Activated CD4-positive, alpha-beta T cell treated with anti-CD3 and anti-CD28 coated beads for 36 hours (primary cell): ENCODE measurements around the gene C11orf42. TPM values are rescaled to one million over a fixed set of nuclear protein-coding genes. Genes with fewer than 3 reads are reported as not detected.

Experiments used
- ATAC-seq: fragments of 200-7000 bp; cut with Tn5 transposase; one replicate; pipeline ENCODE4 v1.10.0; 2021; ENCODE audit warnings: mild to moderate bottlenecking, moderate library complexity
- CTCF ChIA-PET: fragments of 350-600 bp; sonication (Branson Sonifier 250); formaldehyde crosslinking; loops from one replicate; lab custom pipeline; 2021; ENCODE audit warnings: antibody characterized with exemption; lab: Charles Lee
- POLR2A ChIA-PET: fragments of 350-600 bp; sonication (Branson Sonifier 250); formaldehyde crosslinking; loops from one replicate; lab custom pipeline; 2021; ENCODE audit warnings: antibody characterized with exemption, inconsistent platforms; lab: Charles Lee
- DNase-seq: peaks from one replicate; pipeline ENCODE4 v3.0.0-alpha.2; 2020
- H3K27ac Mint-ChIP-seq: one replicate; pipeline ENCODE4 v1.8.0; 2021; ENCODE audit warnings: mixed read lengths
- H3K27me3 Mint-ChIP-seq: one replicate; pipeline ENCODE4 v1.8.0; 2021; ENCODE audit warnings: mixed read lengths
- H3K36me3 Mint-ChIP-seq: one replicate; pipeline ENCODE4 v1.8.0; 2021; ENCODE audit warnings: low read depth, mixed read lengths
- H3K4me1 Mint-ChIP-seq: one replicate; pipeline ENCODE4 v1.8.0; 2021; ENCODE audit warnings: mixed read lengths
- H3K4me3 Mint-ChIP-seq: one replicate; pipeline ENCODE4 v1.8.0; 2021; ENCODE audit warnings: mild to moderate bottlenecking, moderate library complexity, mixed read lengths
- H3K9me3 Mint-ChIP-seq: one replicate; pipeline ENCODE4 v1.8.0; 2021; ENCODE audit warnings: low read depth, mixed read lengths
- intact Hi-C, 2 experiments: fragments of 100-400 bp; cut with DNase I in 1 of 2; cut with micrococcal nuclease in 1 of 2; formaldehyde crosslinking; loops; one replicate each; pipeline versions ENCODE4 v1.14.2 to v1.15.1; 2022 to 2024; cut with DNase I, micrococcal nuclease
- total RNA-seq, 2 experiments: library from RNA; stranded (reverse); gene quantifications; one replicate each; pipeline ENCODE4 v1.2.3, GENCODE V29; 2021

Gene C11orf42
- total RNA-seq, 2 experiments from 2014 or later: not detected

- CTCF ChIA-PET: interaction anchor here (0.6 kb wide), 1 partner anchor 553 kb away, joined by 3 read pairs; no protein-coding TSS in a partner anchor
- no peaks in the 10 kb centered on the region for H3K27me3 Mint-ChIP-seq
- no peak overlapping the region for H3K27ac Mint-ChIP-seq
- POLR2A ChIA-PET: no interaction called here
- intact Hi-C loops: no loop called here
- H3K4me1 Mint-ChIP-seq: peaks cover 29% of the 10 kb centered on the region
- ATAC-seq: no peak
- no peak for DNase-seq
- H3K9me3 Mint-ChIP-seq: no peaks in the 10 kb centered on the region
- peaks cover 12% of the 10 kb centered on the region for H3K36me3 Mint-ChIP-seq
- H3K4me3 Mint-ChIP-seq: no peak overlapping the region
Measured at GRCh38 chr11:6202041-6202440, 3.3 kb upstream of the C11orf42 start.

GRCh38 chr11:6203327-6203726, 2.0 kb upstream of the C11orf42 start:
- CTCF ChIA-PET: interaction anchor here (1.7 kb wide), 1 partner anchor 8 kb away, joined by 4 read pairs; no protein-coding TSS in a partner anchor
- Mint-ChIP-seq H3K27ac (peak overlapping the region; percentile 27), H3K4me1 (peaks cover 27% of the 10 kb centered on the region), H3K4me3 (no peak overlapping the region), H3K36me3 (peaks cover 12% of the 10 kb centered on the region), H3K9me3 (no peaks in the 10 kb centered on the region), H3K27me3 (no peaks in the 10 kb centered on the region)
- DNase-seq (peak; percentile 16), ATAC-seq (peak; percentile 47)
- POLR2A ChIA-PET: no interaction called here
- intact Hi-C loops: no loop called here

GRCh38 chr11:6204706-6205105, 651 bp upstream of the C11orf42 start:
- Mint-ChIP-seq H3K27me3 (no peaks in the 10 kb centered on the region), H3K4me3 (no peak overlapping the region), H3K27ac (no peak overlapping the region), H3K4me1 (peaks cover 27% of the 10 kb centered on the region), H3K36me3 (peaks cover 19% of the 10 kb centered on the region), H3K9me3 (no peaks in the 10 kb centered on the region)
- DNase-seq (no peak), ATAC-seq (no peak)
- intact Hi-C loops: no loop called here
- POLR2A ChIA-PET: no interaction called here
- CTCF ChIA-PET: interaction anchor here (1.7 kb wide), 1 partner anchor 9 kb away, joined by 4 read pairs; no protein-coding TSS in a partner anchor

DNA sequence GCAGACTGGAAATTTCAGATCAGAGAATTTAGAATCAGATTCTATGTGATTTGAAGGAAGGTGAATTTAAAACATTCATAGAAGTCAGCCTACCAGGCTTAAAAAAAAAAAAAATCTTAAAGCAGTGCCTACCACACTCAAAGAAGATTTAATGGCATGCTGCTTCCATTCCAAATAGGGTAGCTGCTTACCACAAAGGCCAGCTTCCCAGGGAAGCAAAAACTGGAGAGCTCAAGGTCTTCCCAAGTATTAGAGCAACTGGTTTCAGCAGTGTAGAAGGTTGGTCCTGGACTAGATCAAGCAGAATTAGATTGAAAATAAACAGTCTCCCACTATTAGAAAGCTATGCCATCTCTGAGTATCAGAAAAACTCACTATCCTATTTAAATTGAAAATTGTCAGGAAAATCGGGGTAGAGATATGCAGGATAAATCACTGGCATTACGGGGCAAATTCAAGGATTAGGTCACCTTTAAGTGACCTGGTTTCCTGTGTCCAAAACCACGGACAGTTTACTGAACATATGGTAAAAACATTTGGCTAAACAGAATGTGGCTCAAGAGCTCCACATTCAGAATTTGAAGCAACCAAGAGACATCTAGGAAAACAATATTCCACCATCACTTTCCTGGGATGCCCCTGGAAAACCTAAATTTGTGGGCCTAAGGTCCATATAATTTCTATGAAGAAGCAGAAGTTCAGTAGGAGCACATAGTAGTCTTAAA, 1.3 kb downstream of the C11orf42 start:
- Mint-ChIP-seq H3K36me3 (peaks cover 27% of the 10 kb centered on the region), H3K27ac (no peak overlapping the region), H3K4me1 (peaks cover 20% of the 10 kb centered on the region), H3K4me3 (no peak overlapping the region), H3K27me3 (no peaks in the 10 kb centered on the region), H3K9me3 (no peaks in the 10 kb centered on the region)
- POLR2A ChIA-PET: no interaction called here
- intact Hi-C loops: no loop called here
- no peak for DNase-seq
- CTCF ChIA-PET: no interaction called here
- no peak for ATAC-seq

DNA sequence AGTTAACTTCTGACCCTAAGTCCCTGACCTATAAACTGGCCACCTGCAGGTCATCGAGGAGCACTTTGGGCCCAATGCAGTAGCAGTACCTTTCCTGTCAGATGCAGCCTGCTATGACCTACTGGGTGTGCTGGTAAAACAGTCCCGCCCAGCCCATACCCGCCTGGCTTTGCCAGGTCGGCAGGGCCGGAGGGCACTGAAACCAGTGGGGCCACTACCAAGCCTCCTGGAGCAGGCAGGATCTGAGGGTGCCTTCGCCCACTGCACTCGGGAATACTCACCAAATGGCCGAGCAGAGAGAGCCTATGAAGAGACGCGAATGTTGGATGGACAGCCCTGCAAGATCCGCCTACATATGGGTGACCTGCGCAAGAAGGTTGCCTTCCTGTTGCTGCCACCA, 4.4 kb downstream of the C11orf42 start:
- no peak overlapping the region for H3K4me3 Mint-ChIP-seq
- peaks cover 27% of the 10 kb centered on the region for H3K36me3 Mint-ChIP-seq
- no peaks in the 10 kb centered on the region for H3K9me3 Mint-ChIP-seq
- H3K4me1 Mint-ChIP-seq: no peaks in the 10 kb centered on the region
- intact Hi-C loops: no loop called here
- ATAC-seq: no peak
- no peak overlapping the region for H3K27ac Mint-ChIP-seq
- H3K27me3 Mint-ChIP-seq: no peaks in the 10 kb centered on the region
- CTCF ChIA-PET: no interaction called here
- POLR2A ChIA-PET: no interaction called here
- DNase-seq: no peak

DNA sequence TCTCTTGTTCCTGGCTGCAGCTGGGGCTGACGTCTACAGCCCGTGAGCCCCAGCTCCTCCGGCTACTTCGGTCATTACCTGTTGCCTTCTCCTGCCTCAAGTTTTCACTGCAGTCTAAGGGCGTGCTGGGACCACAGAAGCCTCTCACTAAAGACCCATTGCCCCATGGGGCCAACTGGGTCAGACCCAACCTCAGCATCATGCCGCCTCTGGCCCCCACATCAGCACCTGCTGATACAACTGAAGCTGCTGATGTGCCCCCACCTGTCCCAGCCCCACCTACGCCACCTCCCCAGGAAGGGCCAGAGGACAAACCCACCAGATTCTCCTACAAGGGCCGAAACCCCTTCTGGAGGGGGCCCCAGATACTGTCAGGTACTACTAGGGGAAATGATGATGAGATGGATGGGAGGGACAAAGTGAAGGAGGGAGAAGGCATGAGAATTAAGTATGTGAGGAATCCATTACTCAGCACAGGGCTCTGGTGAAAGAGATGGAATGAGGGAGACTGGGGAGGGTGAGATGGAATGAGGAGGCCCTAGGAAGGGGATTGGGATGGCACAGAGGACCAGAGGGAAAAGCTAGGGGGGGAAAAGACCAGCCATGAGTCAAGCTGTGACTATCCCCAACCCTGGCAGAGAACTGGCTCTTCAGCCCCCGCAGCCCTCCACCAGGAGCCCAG, 5.1 kb downstream of the C11orf42 start:
- Mint-ChIP-seq H3K36me3 (peaks cover 27% of the 10 kb centered on the region), H3K4me3 (no peak overlapping the region), H3K9me3 (no peaks in the 10 kb centered on the region), H3K27ac (no peak overlapping the region), H3K27me3 (no peaks in the 10 kb centered on the region), H3K4me1 (no peaks in the 10 kb centered on the region)
- ChIA-PET CTCF (no interaction called here), POLR2A (no interaction called here)
- ATAC-seq: no peak
- no peak for DNase-seq
- intact Hi-C loops: no loop called here

- CTCF ChIA-PET: interaction anchor here (1.1 kb wide), 1 partner anchor 10 kb away, joined by 4 read pairs; no protein-coding TSS in a partner anchor
- POLR2A ChIA-PET: no interaction called here
Measured at GRCh38 chr11:6214530-6214929, 9.2 kb downstream of the C11orf42 start.

GRCh38 chr11:6216501-6216900, 11.1 kb downstream of the C11orf42 start:
- ATAC-seq (no peak), DNase-seq (no peak)
- Mint-ChIP-seq H3K27ac (no peak overlapping the region), H3K4me1 (peaks cover 12% of the 10 kb centered on the region), H3K27me3 (no peaks in the 10 kb centered on the region), H3K4me3 (no peak overlapping the region), H3K9me3 (no peaks in the 10 kb centered on the region), H3K36me3 (peaks cover 23% of the 10 kb centered on the region)
- CTCF ChIA-PET: interaction anchor here (1.5 to 1.8 kb wide), 2 partner anchors 18 to 227 kb away, joined by 4 read pairs; partner anchors contain the start of gene FHIP1B
- intact Hi-C loops: no loop called here
- POLR2A ChIA-PET: interaction anchor here (0.6 kb wide), 1 partner anchor 77 kb away, joined by 3 read pairs; no protein-coding TSS in a partner anchor

More at GRCh38 chr11:6214530-6214929, 9.2 kb downstream of the C11orf42 start:
- peaks cover 28% of the 10 kb centered on the region for H3K36me3 Mint-ChIP-seq
- ATAC-seq (no peak), DNase-seq (no peak)
- H3K9me3 Mint-ChIP-seq: no peaks in the 10 kb centered on the region
- H3K4me1 Mint-ChIP-seq: peaks cover 2% of the 10 kb centered on the region
- H3K4me3 Mint-ChIP-seq: no peak overlapping the region
- H3K27ac Mint-ChIP-seq: no peak overlapping the region
- H3K27me3 Mint-ChIP-seq: no peaks in the 10 kb centered on the region
- intact Hi-C loops: no loop called here

DNA sequence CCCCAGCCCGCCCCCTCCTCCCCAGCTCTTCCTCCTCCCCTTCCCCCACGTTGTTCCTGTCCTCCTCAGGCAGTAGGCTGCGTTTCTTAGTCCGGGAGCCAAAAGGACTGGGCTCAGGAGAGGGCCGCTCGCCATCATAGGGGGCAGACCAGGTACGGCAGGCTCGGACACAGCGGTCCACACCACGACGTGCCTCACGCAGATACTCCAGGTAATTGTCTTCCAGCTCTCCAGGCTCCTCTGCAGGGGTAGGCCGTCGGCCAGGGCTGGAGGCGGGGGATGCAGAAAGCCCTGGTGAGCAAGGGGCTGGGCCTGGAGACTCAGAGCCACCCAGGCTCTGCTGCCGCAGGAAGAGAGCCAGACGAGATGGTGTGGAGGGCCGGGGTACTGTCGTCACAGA, 12.4 kb downstream of the C11orf42 start:
- ChIA-PET POLR2A (no interaction called here), CTCF (interaction anchor here (1.5 kb wide), 1 partner anchor 17 kb away, joined by 4 read pairs; the partner anchor contains the start of gene FHIP1B)
- ATAC-seq (no peak), DNase-seq (no peak)
- Mint-ChIP-seq H3K4me1 (peaks cover 12% of the 10 kb centered on the region), H3K9me3 (no peaks in the 10 kb centered on the region), H3K27me3 (no peaks in the 10 kb centered on the region), H3K4me3 (no peak overlapping the region), H3K36me3 (peaks cover 31% of the 10 kb centered on the region), H3K27ac (no peak overlapping the region)
- intact Hi-C loops: no loop called here

GRCh38 chr11:6219359-6219758, 14.0 kb downstream of the C11orf42 start:
- ChIA-PET POLR2A (no interaction called here), CTCF (interaction anchor here (0.7 to 1.2 kb wide), 2 partner anchors 77 to 144 kb away, joined by 3 read pairs; no protein-coding TSS in a partner anchor)
- no peak for DNase-seq
- Mint-ChIP-seq H3K4me3 (no peak overlapping the region), H3K27me3 (no peaks in the 10 kb centered on the region), H3K36me3 (peaks cover 37% of the 10 kb centered on the region), H3K4me1 (peaks cover 12% of the 10 kb centered on the region), H3K9me3 (no peaks in the 10 kb centered on the region), H3K27ac (no peak overlapping the region)
- ATAC-seq: no peak
- intact Hi-C loops: no loop called here

GRCh38 chr11:6223854-6224253, 18.5 kb downstream of the C11orf42 start:
- peaks cover 22% of the 10 kb centered on the region for H3K4me1 Mint-ChIP-seq
- H3K36me3 Mint-ChIP-seq: peaks cover 29% of the 10 kb centered on the region
- H3K27ac Mint-ChIP-seq: no peak overlapping the region
- POLR2A ChIA-PET: no interaction called here
- DNase-seq: no peak
- intact Hi-C loops: no loop called here
- no peak overlapping the region for H3K4me3 Mint-ChIP-seq
- H3K9me3 Mint-ChIP-seq: no peaks in the 10 kb centered on the region
- H3K27me3 Mint-ChIP-seq: no peaks in the 10 kb centered on the region
- ATAC-seq: no peak
- CTCF ChIA-PET: interaction anchor here (1.0 to 1.8 kb wide), 2 partner anchors 139 to 302 kb away, joined by 3 to 7 read pairs; no protein-coding TSS in a partner anchor
